ENCODE results near the gene GRIP1.
A peak's percentile ranks its signal among the peaks of the same experiment; 100 is the strongest.

The GRIP1 gene

GRCh38 chr12:66352197-66352596 is 326.7 kb downstream of the GRIP1 start:
- peak; percentile 59 for FAIRE-seq
- TF ChIP-seq PAX5 (IDR thresholded peaks at IDR 0.05; ENCODE audit: insufficient read depth, low read length, severe bottlenecking) (no peak), POU2F2 (IDR thresholded peaks at IDR 0.05; ENCODE audit: low read depth, low read length) (no peak), POLR2A (IDR thresholded peaks at IDR 0.05; ENCODE audit: low read depth, low read length) (no peak), SPI1 (IDR thresholded peaks at IDR 0.05; ENCODE audit: low read depth, low read length) (no peak), POLR2AphosphoS5 (IDR thresholded peaks at IDR 0.05; ENCODE audit: low read depth, low read length) (no peak), TAF1 (IDR thresholded peaks at IDR 0.05; ENCODE audit: low read depth, low read length) (no peak)
- no peak for DNase-seq (ENCODE audit: insufficient read length, low spot score)

DNA sequence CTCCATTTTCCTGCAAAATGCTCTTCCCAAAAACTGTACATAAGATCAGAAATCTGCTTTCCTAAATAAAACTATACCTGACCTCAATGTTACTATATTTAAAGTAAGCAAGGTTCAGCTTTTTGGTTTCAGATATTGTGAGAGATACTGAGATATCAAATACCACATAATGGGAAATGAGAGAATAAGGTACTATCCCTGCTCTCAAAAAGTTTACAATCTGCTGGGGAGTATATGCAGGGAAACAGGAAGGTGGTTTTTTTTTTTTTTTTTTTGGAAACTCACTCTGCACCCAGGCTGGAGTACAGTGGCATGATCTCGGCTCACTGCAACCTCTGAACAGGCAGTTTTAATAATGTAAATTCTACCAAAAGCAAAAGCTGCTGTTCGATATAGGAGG is 327.6 kb downstream of the GRIP1 start:
- FAIRE-seq (no peak), DNase-seq (ENCODE audit: insufficient read length, low spot score) (no peak)
- no peak for TF ChIP-seq SPI1 (IDR thresholded peaks at IDR 0.05; ENCODE audit: low read depth, low read length)
- no peak for TF ChIP-seq POLR2A (IDR thresholded peaks at IDR 0.05; ENCODE audit: low read depth, low read length)
- no peak for TF ChIP-seq POU2F2 (IDR thresholded peaks at IDR 0.05; ENCODE audit: low read depth, low read length)
- no peak for TF ChIP-seq POLR2AphosphoS5 (IDR thresholded peaks at IDR 0.05; ENCODE audit: low read depth, low read length)
- no peak for TF ChIP-seq TAF1 (IDR thresholded peaks at IDR 0.05; ENCODE audit: low read depth, low read length)
- no peak for TF ChIP-seq PAX5 (IDR thresholded peaks at IDR 0.05; ENCODE audit: insufficient read depth, low read length, severe bottlenecking)

DNA sequence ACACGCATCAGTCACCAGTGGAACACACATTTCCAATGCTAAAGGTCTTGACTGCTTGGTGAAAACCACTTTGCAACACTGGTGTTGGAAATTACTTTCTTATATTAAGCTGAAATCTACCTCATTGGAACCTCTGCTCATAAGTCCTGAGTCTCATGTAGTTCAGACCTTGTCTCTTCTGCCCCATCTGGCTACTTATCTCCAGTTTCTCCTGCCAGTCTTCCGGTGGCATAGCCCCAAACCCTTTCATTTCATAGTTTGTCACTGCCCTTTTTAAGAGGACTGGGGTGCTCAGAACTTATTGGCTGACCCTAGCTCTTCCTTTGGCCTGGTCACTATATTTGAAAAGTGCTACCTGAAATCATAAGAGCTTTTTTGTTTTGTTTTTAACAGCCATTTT is 332.9 kb downstream of the GRIP1 start:
- FAIRE-seq (no peak), DNase-seq (ENCODE audit: insufficient read length, low spot score) (no peak)
- TF ChIP-seq PAX5 (IDR thresholded peaks at IDR 0.05; ENCODE audit: insufficient read depth, low read length, severe bottlenecking) (no peak), POU2F2 (IDR thresholded peaks at IDR 0.05; ENCODE audit: low read depth, low read length) (no peak), SPI1 (IDR thresholded peaks at IDR 0.05; ENCODE audit: low read depth, low read length) (no peak), POLR2AphosphoS5 (IDR thresholded peaks at IDR 0.05; ENCODE audit: low read depth, low read length) (no peak), TAF1 (IDR thresholded peaks at IDR 0.05; ENCODE audit: low read depth, low read length) (no peak), POLR2A (IDR thresholded peaks at IDR 0.05; ENCODE audit: low read depth, low read length) (no peak)

DNA sequence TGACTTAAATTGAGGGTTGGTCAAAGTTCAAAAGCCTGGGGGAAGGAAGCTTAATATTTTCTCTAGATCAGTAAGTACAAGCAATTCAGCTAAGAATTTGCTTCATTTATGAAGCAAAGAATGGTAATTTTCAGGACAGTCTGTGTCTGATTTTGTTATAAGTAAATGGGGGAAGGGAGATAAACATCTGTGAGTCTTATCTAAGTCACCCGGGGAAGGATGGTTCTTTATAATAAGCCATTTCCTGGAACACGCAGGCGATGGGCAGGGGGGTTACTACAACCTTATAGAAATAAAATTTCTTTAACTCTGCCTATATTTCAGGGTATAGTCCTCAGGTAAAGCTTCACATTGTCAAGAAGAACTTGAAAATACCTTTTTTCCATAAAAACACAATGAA is 333.7 kb downstream of the GRIP1 start:
- FAIRE-seq (no peak), DNase-seq (ENCODE audit: insufficient read length, low spot score) (no peak)
- TF ChIP-seq TAF1 (IDR thresholded peaks at IDR 0.05; ENCODE audit: low read depth, low read length), result no peak
- no peak for TF ChIP-seq SPI1 (IDR thresholded peaks at IDR 0.05; ENCODE audit: low read depth, low read length)
- no peak for TF ChIP-seq POLR2A (IDR thresholded peaks at IDR 0.05; ENCODE audit: low read depth, low read length)
- no peak for TF ChIP-seq POU2F2 (IDR thresholded peaks at IDR 0.05; ENCODE audit: low read depth, low read length)
- TF ChIP-seq PAX5 (IDR thresholded peaks at IDR 0.05; ENCODE audit: insufficient read depth, low read length, severe bottlenecking), result no peak
- TF ChIP-seq POLR2AphosphoS5 (IDR thresholded peaks at IDR 0.05; ENCODE audit: low read depth, low read length), result no peak

GRCh38 chr12:66341126-66341525 is 337.8 kb downstream of the GRIP1 start:
- no peak for TF ChIP-seq POU2F2 (IDR thresholded peaks at IDR 0.05; ENCODE audit: low read depth, low read length)
- no peak for TF ChIP-seq TAF1 (IDR thresholded peaks at IDR 0.05; ENCODE audit: low read depth, low read length)
- no peak for TF ChIP-seq SPI1 (IDR thresholded peaks at IDR 0.05; ENCODE audit: low read depth, low read length)
- no peak for TF ChIP-seq PAX5 (IDR thresholded peaks at IDR 0.05; ENCODE audit: insufficient read depth, low read length, severe bottlenecking)
- TF ChIP-seq POLR2A (IDR thresholded peaks at IDR 0.05; ENCODE audit: low read depth, low read length), result no peak
- DNase-seq (ENCODE audit: insufficient read length, low spot score), result no peak
- FAIRE-seq, result no peak

- DNase-seq (ENCODE audit: insufficient read length, low spot score), result no peak
- TF ChIP-seq TAF1 (IDR thresholded peaks at IDR 0.05; ENCODE audit: low read depth, low read length) (no peak), POLR2A (IDR thresholded peaks at IDR 0.05; ENCODE audit: low read depth, low read length) (no peak), SPI1 (IDR thresholded peaks at IDR 0.05; ENCODE audit: low read depth, low read length) (no peak), POLR2AphosphoS5 (IDR thresholded peaks at IDR 0.05; ENCODE audit: low read depth, low read length) (no peak), PAX5 (IDR thresholded peaks at IDR 0.05; ENCODE audit: insufficient read depth, low read length, severe bottlenecking) (no peak), POU2F2 (IDR thresholded peaks at IDR 0.05; ENCODE audit: low read depth, low read length) (no peak)
- FAIRE-seq, result peak; percentile 13
These were observed 338.7 kb downstream of the GRIP1 start for GRCh38 chr12:66340131-66340530.

DNA sequence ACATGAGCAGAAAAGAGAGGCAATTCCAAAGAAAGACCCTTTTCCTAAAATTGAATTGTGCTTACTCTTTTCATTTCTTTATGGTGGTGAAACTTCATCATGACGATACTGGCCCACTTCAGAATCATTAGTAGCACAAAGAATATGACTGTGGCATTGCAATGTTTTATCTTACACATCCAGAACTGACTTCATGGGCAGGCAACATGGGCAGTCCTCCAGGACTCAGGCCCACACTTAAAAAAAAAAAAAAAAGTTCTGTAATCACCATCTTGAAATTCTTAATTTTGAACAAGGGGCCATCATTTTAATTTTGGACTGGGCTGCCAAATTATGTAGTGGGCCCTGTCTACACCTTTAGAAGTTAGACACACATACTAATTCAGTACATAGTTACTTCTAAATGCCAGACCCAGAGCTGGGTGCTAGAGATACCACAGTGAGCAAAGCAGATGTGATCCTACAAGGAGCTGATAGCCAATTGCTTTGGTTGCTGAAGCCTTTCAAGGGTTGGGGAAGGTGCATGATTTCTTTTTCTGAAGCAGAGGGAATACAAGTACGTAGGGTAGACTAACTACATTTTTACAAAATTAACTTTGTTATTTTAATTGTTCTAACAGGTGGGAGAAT is 341.4 kb downstream of the GRIP1 start:
- FAIRE-seq (no peak), DNase-seq (ENCODE audit: insufficient read length, low spot score) (no peak)
- TF ChIP-seq PAX5 (IDR thresholded peaks at IDR 0.05; ENCODE audit: insufficient read depth, low read length, severe bottlenecking) (no peak), POU2F2 (IDR thresholded peaks at IDR 0.05; ENCODE audit: low read depth, low read length) (no peak), SPI1 (IDR thresholded peaks at IDR 0.05; ENCODE audit: low read depth, low read length) (no peak), POLR2A (IDR thresholded peaks at IDR 0.05; ENCODE audit: low read depth, low read length) (no peak), POLR2AphosphoS5 (IDR thresholded peaks at IDR 0.05; ENCODE audit: low read depth, low read length) (no peak), TAF1 (IDR thresholded peaks at IDR 0.05; ENCODE audit: low read depth, low read length) (no peak)

- no peak for FAIRE-seq
These were observed 343.1 kb downstream of the GRIP1 start for GRCh38 chr12:66335746-66336145.

GRCh38 chr12:66331814-66332213 is 347.1 kb downstream of the GRIP1 start:
- DNase-seq (ENCODE audit: insufficient read length, low spot score), result no peak
- no peak for TF ChIP-seq POLR2AphosphoS5 (IDR thresholded peaks at IDR 0.05; ENCODE audit: low read depth, low read length)
- TF ChIP-seq SPI1 (IDR thresholded peaks at IDR 0.05; ENCODE audit: low read depth, low read length), result no peak
- no peak for TF ChIP-seq TAF1 (IDR thresholded peaks at IDR 0.05; ENCODE audit: low read depth, low read length)
- TF ChIP-seq PAX5 (IDR thresholded peaks at IDR 0.05; ENCODE audit: insufficient read depth, low read length, severe bottlenecking), result no peak
- TF ChIP-seq POU2F2 (IDR thresholded peaks at IDR 0.05; ENCODE audit: low read depth, low read length), result no peak
- TF ChIP-seq POLR2A (IDR thresholded peaks at IDR 0.05; ENCODE audit: low read depth, low read length), result no peak
- no peak for FAIRE-seq

More at GRCh38 chr12:66335746-66336145, 343.1 kb downstream of the GRIP1 start:
- TF ChIP-seq POU2F2 (IDR thresholded peaks at IDR 0.05; ENCODE audit: low read depth, low read length), result no peak
- no peak for TF ChIP-seq SPI1 (IDR thresholded peaks at IDR 0.05; ENCODE audit: low read depth, low read length)
- no peak for TF ChIP-seq POLR2AphosphoS5 (IDR thresholded peaks at IDR 0.05; ENCODE audit: low read depth, low read length)
- TF ChIP-seq PAX5 (IDR thresholded peaks at IDR 0.05; ENCODE audit: insufficient read depth, low read length, severe bottlenecking), result no peak
- no peak for TF ChIP-seq POLR2A (IDR thresholded peaks at IDR 0.05; ENCODE audit: low read depth, low read length)
- no peak for TF ChIP-seq TAF1 (IDR thresholded peaks at IDR 0.05; ENCODE audit: low read depth, low read length)
- DNase-seq (ENCODE audit: insufficient read length, low spot score), result no peak

Measured in GM12891 (cell line).